ENCODE data around the gene DENND4A.
"Not testable (repeated sequence)": the region's sequence is repeated elsewhere in the genome, so short reads cannot be mapped to it uniquely, and the experiment has no call there.

The DENND4A gene

GRCh38 chr15:65818927-65819562 is 27.0 kb upstream of the DENND4A start:
- H3K4me3 ChIP-seq (ENCODE audit: low read length) = no peak overlapping the region
- TF ChIP-seq CTCF (IDR thresholded peaks at IDR 0.05; ENCODE audit: insufficient read depth, low read depth, low read length, missing control alignments) = no peak
- no peak for DNase-seq (ENCODE audit: low read depth)

- no peak for TF ChIP-seq CTCF (IDR thresholded peaks at IDR 0.05; ENCODE audit: insufficient read depth, low read depth, low read length, missing control alignments)
- H3K4me3 ChIP-seq (ENCODE audit: low read length) = no peak overlapping the region
- no peak for DNase-seq (ENCODE audit: low read depth)
Observed at GRCh38 chr15:65816441-65816840, 24.3 kb upstream of the DENND4A start.

DNA sequence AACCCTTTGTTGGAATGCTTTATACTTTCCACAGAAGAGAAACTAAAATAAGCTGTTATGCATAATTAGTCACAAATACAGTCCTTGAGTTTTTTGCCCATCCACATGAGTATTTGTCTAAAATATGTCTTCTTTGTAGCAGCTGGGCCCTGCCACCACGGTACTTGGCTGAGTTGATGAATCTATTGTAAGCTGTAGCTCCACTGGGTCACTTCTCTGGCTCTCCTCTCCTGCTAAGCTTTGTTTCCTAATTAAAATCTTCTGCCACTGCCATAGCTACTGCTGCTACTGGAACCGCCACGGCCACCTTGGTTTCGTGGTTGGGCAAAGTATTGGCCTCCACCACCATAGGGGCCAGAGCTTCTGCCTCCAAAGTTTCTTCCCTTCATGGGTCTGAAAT is 23.9 kb upstream of the DENND4A start:
- H3K4me3 ChIP-seq (ENCODE audit: low read length); DNase-seq (ENCODE audit: low read depth): not testable (repeated sequence)

DNA sequence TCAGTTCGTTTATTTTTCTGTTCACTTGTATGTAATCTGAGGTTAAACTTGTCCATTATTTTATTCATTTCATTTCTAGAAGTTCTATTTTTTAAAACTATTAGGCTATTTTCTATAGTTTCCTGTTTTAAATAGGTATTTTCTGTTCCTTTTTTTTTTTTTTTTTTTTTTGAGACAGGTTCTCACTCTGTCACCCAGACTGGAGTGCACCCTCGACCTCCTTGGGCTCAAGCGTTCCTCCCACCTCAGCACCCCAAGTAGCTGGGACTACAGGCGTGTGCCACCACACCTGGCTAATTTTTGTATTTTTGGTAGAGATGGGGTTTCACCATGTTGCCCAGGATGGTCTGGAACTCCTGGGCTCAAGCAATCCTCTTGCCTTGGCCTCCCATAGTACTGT is 22.2 kb upstream of the DENND4A start:
- DNase-seq (ENCODE audit: low read depth); H3K4me3 ChIP-seq (ENCODE audit: low read length): not testable (repeated sequence)

DNA sequence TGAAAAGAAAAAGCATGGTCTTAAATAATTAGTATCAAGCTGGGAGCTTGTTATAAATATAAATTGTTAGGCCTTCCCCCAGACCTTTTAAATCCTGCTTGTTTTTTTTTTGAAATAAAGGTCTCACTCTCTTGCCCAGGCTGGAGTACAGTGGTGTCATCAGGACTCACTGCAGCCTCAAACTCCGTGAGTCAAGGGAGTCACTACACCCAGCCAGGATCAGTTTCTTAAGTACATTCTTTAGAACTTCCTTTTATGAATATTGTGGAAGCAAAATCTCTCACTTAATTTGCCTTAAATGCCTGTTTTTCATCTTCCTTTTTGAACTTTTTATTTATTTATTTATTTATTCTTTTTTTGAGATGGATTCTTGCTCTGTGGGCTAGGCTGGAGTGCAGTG is 20.8 kb upstream of the DENND4A start:
- no peak overlapping the region for H3K4me3 ChIP-seq (ENCODE audit: low read length)
- TF ChIP-seq CTCF (IDR thresholded peaks at IDR 0.05; ENCODE audit: insufficient read depth, low read depth, low read length, missing control alignments) = no peak
- no peak for DNase-seq (ENCODE audit: low read depth)

DNA sequence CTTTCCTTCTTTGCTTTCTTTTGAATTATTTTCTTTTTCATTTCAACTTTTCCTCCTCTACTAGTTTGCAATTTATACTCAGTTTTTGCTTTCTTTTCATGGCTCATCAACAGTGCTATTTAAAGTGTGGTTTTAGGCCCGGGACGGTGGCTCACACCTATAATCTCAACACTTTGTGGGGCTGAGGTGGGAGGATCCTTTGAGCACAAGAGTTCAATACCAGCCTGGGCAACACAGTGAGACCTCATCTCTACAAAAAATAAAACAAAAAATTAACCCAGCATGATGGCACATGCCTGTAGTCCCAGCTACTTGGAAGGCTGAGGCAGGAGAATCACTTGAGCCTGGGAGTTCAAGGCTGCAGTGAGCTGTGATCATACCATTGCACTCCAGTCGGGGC is 20.4 kb upstream of the DENND4A start:
- DNase-seq (ENCODE audit: low read depth) = no peak
- no peak for TF ChIP-seq CTCF (IDR thresholded peaks at IDR 0.05; ENCODE audit: insufficient read depth, low read depth, low read length, missing control alignments)

GRCh38 chr15:65811835-65812234 is 19.7 kb upstream of the DENND4A start:
- no peak for DNase-seq (ENCODE audit: low read depth)
- no peak overlapping the region for H3K4me3 ChIP-seq (ENCODE audit: low read length)
- TF ChIP-seq CTCF (IDR thresholded peaks at IDR 0.05; ENCODE audit: insufficient read depth, low read depth, low read length, missing control alignments) = no peak

More for the DNA sequence above, 20.4 kb upstream of the DENND4A start:
- H3K4me3 ChIP-seq (ENCODE audit: low read length) = no peak overlapping the region

GRCh38 chr15:65811011-65811733 is 19.1 kb upstream of the DENND4A start:
- not testable (repeated sequence) for DNase-seq (ENCODE audit: low read depth)

More at GRCh38 chr15:65811011-65811733, 19.1 kb upstream of the DENND4A start:
- H3K4me3 ChIP-seq (ENCODE audit: low read length) = not testable (repeated sequence)

Measured in epithelial cell of esophagus (primary cell).